ENCODE measurements around the gene YIPF7.

DNA sequence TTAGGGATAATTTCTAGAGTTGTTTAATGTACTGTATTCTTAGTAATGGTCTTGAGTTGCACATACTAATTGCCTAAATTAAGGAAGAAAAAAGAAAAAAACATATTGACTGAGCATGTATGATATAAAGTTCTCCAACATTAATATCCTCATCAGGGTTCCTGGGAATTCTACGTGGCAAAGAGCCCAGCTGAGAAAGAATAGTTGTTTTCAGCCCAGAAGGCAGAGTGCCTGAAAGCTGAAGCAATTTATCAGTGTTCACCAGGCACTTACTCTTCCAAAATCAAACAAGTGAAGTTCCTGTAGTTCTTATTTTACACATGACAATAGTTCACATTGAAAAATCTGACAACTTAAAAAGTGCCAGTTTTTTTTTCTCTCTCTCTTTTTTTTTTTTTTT lies 27.7 kb downstream of the YIPF7 start:
- TF ChIP-seq, protein P1, sequence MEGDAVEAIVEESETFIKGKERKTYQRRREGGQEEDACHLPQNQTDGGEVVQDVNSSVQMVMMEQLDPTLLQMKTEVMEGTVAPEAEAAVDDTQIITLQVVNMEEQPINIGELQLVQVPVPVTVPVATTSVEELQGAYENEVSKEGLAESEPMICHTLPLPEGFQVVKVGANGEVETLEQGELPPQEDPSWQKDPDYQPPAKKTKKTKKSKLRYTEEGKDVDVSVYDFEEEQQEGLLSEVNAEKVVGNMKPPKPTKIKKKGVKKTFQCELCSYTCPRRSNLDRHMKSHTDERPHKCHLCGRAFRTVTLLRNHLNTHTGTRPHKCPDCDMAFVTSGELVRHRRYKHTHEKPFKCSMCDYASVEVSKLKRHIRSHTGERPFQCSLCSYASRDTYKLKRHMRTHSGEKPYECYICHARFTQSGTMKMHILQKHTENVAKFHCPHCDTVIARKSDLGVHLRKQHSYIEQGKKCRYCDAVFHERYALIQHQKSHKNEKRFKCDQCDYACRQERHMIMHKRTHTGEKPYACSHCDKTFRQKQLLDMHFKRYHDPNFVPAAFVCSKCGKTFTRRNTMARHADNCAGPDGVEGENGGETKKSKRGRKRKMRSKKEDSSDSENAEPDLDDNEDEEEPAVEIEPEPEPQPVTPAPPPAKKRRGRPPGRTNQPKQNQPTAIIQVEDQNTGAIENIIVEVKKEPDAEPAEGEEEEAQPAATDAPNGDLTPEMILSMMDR (IDR thresholded peaks at IDR 0.05; ENCODE audit: low read depth, low read length), result no peak
- no peak for TF ChIP-seq POLR2A (IDR thresholded peaks at IDR 0.05; ENCODE audit: extremely low read depth, insufficient read length)

All from NB4 (cell line).